Neural cell (in vitro differentiated cells): ENCODE results near the gene DAZAP1. TPM values are rescaled to one million over a fixed set of nuclear protein-coding genes. Genes with fewer than 3 reads are reported as not detected.

Source experiments
- H2AFZ ChIP-seq: fragments of 200-600, 300-800 bp; sonication (generic), shearing (Covaris generic); 2 replicates; pipeline ENCODE4 v1.6.0; 2014; ENCODE audit warnings: low read depth, mild to moderate bottlenecking, antibody characterized with exemption, low read length, moderate library complexity
- H3F3A ChIP-seq: fragments of 200-600 bp; shearing (Covaris generic); 2 replicates; pipeline ENCODE4 v1.6.1; 2016; ENCODE audit warnings: mild to moderate bottlenecking, moderate library complexity, mixed read lengths, antibody characterized with exemption, low read length; ENCODE audit not compliant: insufficient read depth, poor library complexity, severe bottlenecking
- H3K27ac ChIP-seq: fragments of 200-600, 300-800 bp; sonication (generic), shearing (Covaris generic); 2 replicates; pipeline ENCODE4 v1.5.1; 2014; ENCODE audit warnings: mild to moderate bottlenecking, low read length, moderate library complexity
- H3K27me3 ChIP-seq: fragments of 300-800, 200-600 bp; sonication (generic), shearing (Covaris generic); 2 replicates; pipeline ENCODE4 v1.6.0; 2014; ENCODE audit warnings: mild to moderate bottlenecking, low read depth, low read length, moderate library complexity; ENCODE audit not compliant: insufficient read depth
- H3K36me3 ChIP-seq: fragments of 300-800, 200-600 bp; sonication (generic), shearing (Covaris generic); 2 replicates; pipeline ENCODE4 v1.5.1; 2014; ENCODE audit warnings: mild to moderate bottlenecking, antibody characterized with exemption, low read length, moderate library complexity; ENCODE audit not compliant: insufficient read depth
- H3K4me2 ChIP-seq: fragments of 300-800, 200-600 bp; sonication (generic), shearing (Covaris generic); 2 replicates; pipeline ENCODE4 v1.6.0; 2014; ENCODE audit warnings: mild to moderate bottlenecking, low read length
- H3K4me3 ChIP-seq: fragments of 300-800, 200-600 bp; sonication (generic), shearing (Covaris generic); 2 replicates; pipeline ENCODE4 v1.5.1; 2014; ENCODE audit warnings: mild to moderate bottlenecking, low read length, moderate library complexity
- H3K79me2 ChIP-seq: fragments of 200-600 bp; shearing (Covaris generic); replicated peaks from 2 replicates; pipeline ENCODE4 v1.6.0; 2014; ENCODE audit warnings: mild to moderate bottlenecking, low read length, moderate library complexity; ENCODE audit not compliant: insufficient read depth
- H3K9ac ChIP-seq: fragments of 300-800, 200-600 bp; sonication (generic), shearing (Covaris generic); 2 replicates; pipeline ENCODE4 v1.6.1; 2016; ENCODE audit warnings: mild to moderate bottlenecking, low read length, mixed read lengths
- H3K9me2 ChIP-seq: fragments of 200-600 bp; shearing (Covaris generic); 2 replicates; pipeline ENCODE4 v1.6.1; 2016; ENCODE audit warnings: mild to moderate bottlenecking, low read length, mixed read lengths; ENCODE audit not compliant: insufficient read depth
- H3K9me3 ChIP-seq: fragments of 200-600, 300-800 bp; sonication (generic), shearing (Covaris generic); 2 replicates; pipeline ENCODE4 v1.6.1; 2016; ENCODE audit warnings: mild to moderate bottlenecking, mixed run types, low read length, moderate library complexity, mixed read lengths
- H4K20me1 ChIP-seq: fragments of 200-600 bp; shearing (Covaris generic); 2 replicates; pipeline ENCODE4 v1.6.1; 2016; ENCODE audit warnings: mild to moderate bottlenecking, mixed run types; ENCODE audit not compliant: insufficient read depth
- EP300 ChIP-seq: fragments of 450-650 bp; conservative IDR thresholded peaks from 2 replicates; pipeline ENCODE4 v1.6.1; 2014; ENCODE audit warnings: antibody characterized with exemption, mild to moderate bottlenecking, moderate library complexity; ENCODE audit not compliant: poor library complexity, severe bottlenecking
- EZH2 ChIP-seq: fragments of 200-600, 300-800 bp; shearing (Covaris generic), sonication (generic); IDR thresholded peaks from 2 replicates; pipeline ENCODE4 v1.6.1; 2014; ENCODE audit warnings: antibody characterized with exemption, low read length, borderline replicate concordance, mild to moderate bottlenecking; ENCODE audit not compliant: insufficient read depth, poor library complexity, severe bottlenecking
- MXI1 ChIP-seq: fragments of 450-650 bp; conservative IDR thresholded peaks from 2 replicates; pipeline ENCODE4 v1.6.1; 2014; ENCODE audit warnings: antibody characterized with exemption, mild to moderate bottlenecking; ENCODE audit not compliant: poor library complexity, severe bottlenecking
- POLR2AphosphoS5 ChIP-seq: IDR thresholded peaks from 2 replicates; pipeline ENCODE4 v1.6.1; 2012
- RAD21 ChIP-seq: fragments of 450-650 bp; conservative IDR thresholded peaks from 2 replicates; pipeline ENCODE4 v1.6.1; 2014; ENCODE audit warnings: antibody characterized with exemption, mild to moderate bottlenecking, moderate library complexity
- REST ChIP-seq: IDR thresholded peaks from 2 replicates; pipeline ENCODE4 v1.6.1; 2012; ENCODE audit warnings: borderline replicate concordance
- SMC3 ChIP-seq: fragments of 450-650 bp; conservative IDR thresholded peaks from 2 replicates; pipeline ENCODE4 v1.6.1; 2014; ENCODE audit warnings: antibody characterized with exemption, mild to moderate bottlenecking, moderate library complexity; ENCODE audit not compliant: poor library complexity
- TAF1 ChIP-seq: IDR thresholded peaks from 2 replicates; pipeline ENCODE4 v1.6.1; 2012; ENCODE audit warnings: low read depth
- polyA plus RNA-seq: library from polyadenylated mRNA; depleted of rRNA; stranded (reverse); fragments of >200 nt; gene quantifications from 2 replicates; pipeline ENCODE4 v1.2.3, GENCODE V29; 2014
- TF ChIP-seq, protein P1 (sequence below): fragments of 450-650 bp; IDR thresholded peaks from 2 replicates; pipeline ENCODE4 v1.5.1; 2014; ENCODE audit warnings: antibody characterized with exemption, mild to moderate bottlenecking, moderate library complexity; ENCODE audit not compliant: poor library complexity, severe bottlenecking

DAZAP1 gene
- polyA plus RNA-seq, 1 donor from 2014 or later = 60.5 TPM

- no peak overlapping the region for H2AFZ ChIP-seq
- H3K9ac ChIP-seq = no peak overlapping the region
- no peaks in the 10 kb centered on the region for H4K20me1 ChIP-seq
- no peaks in the 10 kb centered on the region for H3K27me3 ChIP-seq
- peaks cover 10% of the 10 kb centered on the region for H3K79me2 ChIP-seq
- no peak overlapping the region for H3K27ac ChIP-seq
- H3K36me3 ChIP-seq = no peaks in the 10 kb centered on the region
- no peaks in the 10 kb centered on the region for H3K9me2 ChIP-seq
- H3F3A ChIP-seq = no peaks in the 10 kb centered on the region
- TF ChIP-seq POLR2AphosphoS5 (no peak), MXI1 (no peak), RAD21 (no peak), SMC3 (no peak), REST (no peak)
- H3K4me3 ChIP-seq = no peak overlapping the region
- no peaks in the 10 kb centered on the region for H3K9me3 ChIP-seq
- no peak overlapping the region for H3K4me2 ChIP-seq
These were observed 27.4 kb upstream of the DAZAP1 start for GRCh38 chr19:1379961-1380489.

- H2AFZ ChIP-seq = no peak overlapping the region
- no peak overlapping the region for H3K4me3 ChIP-seq
- peaks cover 10% of the 10 kb centered on the region for H3K79me2 ChIP-seq
- no peaks in the 10 kb centered on the region for H3K9me2 ChIP-seq
- no peaks in the 10 kb centered on the region for H3K27me3 ChIP-seq
- no peak for TF ChIP-seq SMC3
- TF ChIP-seq RAD21 = no peak
- no peak for TF ChIP-seq EP300
- TF ChIP-seq, protein P1, sequence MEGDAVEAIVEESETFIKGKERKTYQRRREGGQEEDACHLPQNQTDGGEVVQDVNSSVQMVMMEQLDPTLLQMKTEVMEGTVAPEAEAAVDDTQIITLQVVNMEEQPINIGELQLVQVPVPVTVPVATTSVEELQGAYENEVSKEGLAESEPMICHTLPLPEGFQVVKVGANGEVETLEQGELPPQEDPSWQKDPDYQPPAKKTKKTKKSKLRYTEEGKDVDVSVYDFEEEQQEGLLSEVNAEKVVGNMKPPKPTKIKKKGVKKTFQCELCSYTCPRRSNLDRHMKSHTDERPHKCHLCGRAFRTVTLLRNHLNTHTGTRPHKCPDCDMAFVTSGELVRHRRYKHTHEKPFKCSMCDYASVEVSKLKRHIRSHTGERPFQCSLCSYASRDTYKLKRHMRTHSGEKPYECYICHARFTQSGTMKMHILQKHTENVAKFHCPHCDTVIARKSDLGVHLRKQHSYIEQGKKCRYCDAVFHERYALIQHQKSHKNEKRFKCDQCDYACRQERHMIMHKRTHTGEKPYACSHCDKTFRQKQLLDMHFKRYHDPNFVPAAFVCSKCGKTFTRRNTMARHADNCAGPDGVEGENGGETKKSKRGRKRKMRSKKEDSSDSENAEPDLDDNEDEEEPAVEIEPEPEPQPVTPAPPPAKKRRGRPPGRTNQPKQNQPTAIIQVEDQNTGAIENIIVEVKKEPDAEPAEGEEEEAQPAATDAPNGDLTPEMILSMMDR = no peak
- no peak for TF ChIP-seq TAF1
- no peak for TF ChIP-seq EZH2
- TF ChIP-seq REST = no peak
- no peak for TF ChIP-seq MXI1
- TF ChIP-seq POLR2AphosphoS5 = no peak
- no peaks in the 10 kb centered on the region for H3K9me3 ChIP-seq
- H3K27ac ChIP-seq = no peak overlapping the region
- no peaks in the 10 kb centered on the region for H3F3A ChIP-seq
- no peaks in the 10 kb centered on the region for H4K20me1 ChIP-seq
- no peaks in the 10 kb centered on the region for H3K36me3 ChIP-seq
- H3K9ac ChIP-seq = no peak overlapping the region
- H3K4me2 ChIP-seq = no peak overlapping the region
These were observed 25.1 kb upstream of the DAZAP1 start for GRCh38 chr19:1382250-1382649.
